Heart left ventricle (tissue), 16 donors: ENCODE measurements around the gene DOCK9. TPM values are rescaled to one million over a fixed set of nuclear protein-coding genes. Genes with fewer than 3 reads are reported as not detected.

Experiments used
- ATAC-seq, 4 donors: fragments of 200-7000 bp; cut with Tn5 transposase; one replicate each; pipeline ENCODE4 v1.9.1; 2020 to 2022; ENCODE audit warnings: moderate library complexity in 4 of 4, mild to moderate bottlenecking in 3 of 4, moderate number of reproducible peaks in 1 of 4
- DNase-seq, 5 donors: peaks; one replicate each; pipeline ENCODE4 v3.0.0-alpha.2; 2020
- H3K27ac ChIP-seq, 12 donors: fragments of 200-600 bp; sonication (generic) in 4 of 12; one replicate each; pipeline versions ENCODE4 v1.5.0 to v1.8.0; 2016 to 2022; ENCODE audit warnings: mild to moderate bottlenecking in 2 of 12
- H3K27me3 ChIP-seq, 9 donors: fragments of 200-600 bp; sonication (generic) in 2 of 9; one replicate each; pipeline versions ENCODE4 v1.5.1 to v1.8.0; 2016 to 2022; ENCODE audit warnings: mild to moderate bottlenecking in 3 of 9
- H3K36me3 ChIP-seq, 9 donors: fragments of 200-600 bp; sonication (generic) in 2 of 9; one replicate each; pipeline versions ENCODE4 v1.5.0 to v1.8.0; 2018 to 2022; ENCODE audit warnings: mild to moderate bottlenecking in 2 of 9
- H3K4me1 ChIP-seq, 12 donors: fragments of 200-600 bp; sonication (generic) in 4 of 12; one replicate each; pipeline versions ENCODE4 v1.5.0 to v1.8.0; 2016 to 2022; ENCODE audit warnings: mild to moderate bottlenecking in 3 of 12
- H3K4me3 ChIP-seq, 12 donors: fragments of 200-600 bp; sonication (generic) in 4 of 12; one replicate each; pipeline versions ENCODE4 v1.5.0 to v1.8.0; 2017 to 2022; ENCODE audit warnings: mild to moderate bottlenecking in 9 of 12, moderate library complexity in 4 of 12
- H3K9me3 ChIP-seq, 12 donors: fragments of 200-600 bp; sonication (generic) in 4 of 12; one replicate each; pipeline versions ENCODE4 v1.5.0 to v1.8.0; 2016 to 2022; ENCODE audit warnings: mild to moderate bottlenecking in 1 of 12
- POLR2A ChIP-seq, 2 donors: fragments of 450-650 bp; IDR thresholded peaks; one replicate each; pipeline ENCODE4 v1.6.1; 2017; ENCODE audit warnings: antibody characterized with exemption in 2 of 2, mild to moderate bottlenecking in 2 of 2, moderate library complexity in 2 of 2
- WGBS, 4 donors: extraction: QIAGEN DNeasy Blood & Tissue Kit in 2 of 4; methylation state at CpG; one replicate each; pipeline versions ENCODE4 v1.1.5 to v1.1.7; 2013 to 2018; 5-methylcytosine and 5-hydroxymethylcytosine counted together
- intact Hi-C, 10 donors: fragments of 100-400 bp; cut with DNase I; formaldehyde crosslinking; loops; one replicate each; pipeline versions ENCODE4 v1.11.1 to v1.14.2; 2022
- polyA plus RNA-seq, 2 donors: library from polyadenylated mRNA; stranded (reverse); fragments of 200-250 nt; gene quantifications; one replicate each; pipeline ENCODE4 v1.2.3, GENCODE V29; 2013
- total RNA-seq, 9 donors: library from RNA; depleted of rRNA in 2 of 9; stranded (reverse); fragments of >200 nt in 2 of 9; fragmentation: NEBNext Ultra II Directional in 3 of 9; extraction: Animal tissue kit (Norgen Biotek cat#: 25700) in 3 of 9; gene quantifications; one replicate each; pipeline versions ENCODE4 v1.1.0 to v1.2.4, GENCODE V29; 2016 to 2023
- TF ChIP-seq, protein P1 (sequence below), 12 donors: fragments of 200-600 bp; sonication (generic) in 4 of 12; IDR thresholded peaks; one replicate each; pipeline versions ENCODE4 v1.5.0 to v1.8.0; 2018 to 2022; ENCODE audit warnings: antibody characterized with exemption in 12 of 12, mild to moderate bottlenecking in 5 of 12
- donor health status: ischemic (EF 13 %, LVEDD 7.1; RV severe dilation, severe dysfunction).
- donor health status: healthy with polysubstance abuse.
- donor health status: DM: no; HTN: yes; CAD: no.
- donor health status: DM: no; HTN: no; CAD: no.
- donor health status: ischemic (EF 25% LVEDD 6.9; RV normal size, moderate dysfunction).
- donor health status: ischemic (EF 25% LVEDD 5.7; RV mildly dilated, moderate dysfunction).
- donor health status: healthy.
- donor health status: DM: yes; HTN: yes; CAD: no.
- donor health status: ischemic (EF 35%, LVEDD 5.7; RV mildly dilated, moderate dysfunction).
- donor health status: nonischemic (EF 11% LVEDD 7.7; RV severe dilation, severe dysfunction).
- donor health status: DM: yes; HTN: yes; CAD: no.
- donor health status: PGD.
- donor health status: ischemic (EF 29% LVEDD 5.4; RV normal size, mild dysfunction).
- donor health status: nonischemic (EF 23%, LVEDD 6.1; RV moderate dilation, normal function).

DOCK9 gene
- total and polyA plus RNA-seq, 11 donors: 21.4 to 128 (median 45.2) TPM

DNA sequence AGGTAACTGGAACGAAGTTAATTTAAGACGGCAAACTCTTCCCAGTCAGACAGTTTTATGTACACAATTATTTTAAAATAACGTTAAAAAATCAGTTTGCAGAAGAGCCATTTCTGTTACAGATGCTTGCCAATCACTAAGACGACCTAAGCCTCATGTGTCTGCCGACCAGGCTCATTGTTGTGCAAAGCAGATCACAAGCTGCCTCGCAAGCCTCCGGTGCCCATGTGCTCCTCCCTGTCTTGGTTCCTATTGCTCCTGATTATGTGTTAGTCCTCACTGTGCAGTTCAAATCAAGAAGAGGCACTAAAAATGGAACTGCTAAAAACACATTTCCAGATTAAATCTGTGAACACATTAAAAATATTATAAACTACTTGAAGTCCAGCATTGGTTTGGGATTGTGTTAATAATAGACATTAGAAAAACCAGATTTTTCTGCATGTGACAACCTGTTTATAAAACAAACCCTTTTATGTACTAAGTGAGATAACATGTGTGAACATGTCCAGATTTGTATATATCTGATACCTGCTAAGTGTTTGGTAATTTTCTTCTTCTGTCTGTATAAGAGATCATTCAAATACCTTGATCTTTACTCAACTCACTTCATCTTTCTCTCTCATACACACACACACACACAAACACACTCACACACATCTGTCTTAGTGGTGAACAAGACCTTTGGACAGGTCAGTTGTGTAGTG is 143.5 kb downstream of the DOCK9 start:
- intact Hi-C loops: no loop called here
- Histone ChIP-seq H3K36me3 (peaks cover 0 to 94% (median 52%) of the 10 kb centered on the region in 9 donors), H3K9me3 (no peaks in the 10 kb centered on the region), H3K4me1 (peaks cover 0 to 6% (median 0%) of the 10 kb centered on the region in 12 donors), H3K27ac (no peak overlapping the region), H3K27me3 (no peaks in the 10 kb centered on the region), H3K4me3 (no peak overlapping the region)
- TF ChIP-seq, protein P1, sequence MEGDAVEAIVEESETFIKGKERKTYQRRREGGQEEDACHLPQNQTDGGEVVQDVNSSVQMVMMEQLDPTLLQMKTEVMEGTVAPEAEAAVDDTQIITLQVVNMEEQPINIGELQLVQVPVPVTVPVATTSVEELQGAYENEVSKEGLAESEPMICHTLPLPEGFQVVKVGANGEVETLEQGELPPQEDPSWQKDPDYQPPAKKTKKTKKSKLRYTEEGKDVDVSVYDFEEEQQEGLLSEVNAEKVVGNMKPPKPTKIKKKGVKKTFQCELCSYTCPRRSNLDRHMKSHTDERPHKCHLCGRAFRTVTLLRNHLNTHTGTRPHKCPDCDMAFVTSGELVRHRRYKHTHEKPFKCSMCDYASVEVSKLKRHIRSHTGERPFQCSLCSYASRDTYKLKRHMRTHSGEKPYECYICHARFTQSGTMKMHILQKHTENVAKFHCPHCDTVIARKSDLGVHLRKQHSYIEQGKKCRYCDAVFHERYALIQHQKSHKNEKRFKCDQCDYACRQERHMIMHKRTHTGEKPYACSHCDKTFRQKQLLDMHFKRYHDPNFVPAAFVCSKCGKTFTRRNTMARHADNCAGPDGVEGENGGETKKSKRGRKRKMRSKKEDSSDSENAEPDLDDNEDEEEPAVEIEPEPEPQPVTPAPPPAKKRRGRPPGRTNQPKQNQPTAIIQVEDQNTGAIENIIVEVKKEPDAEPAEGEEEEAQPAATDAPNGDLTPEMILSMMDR (IDR thresholded peaks at IDR 0.05): no peak
- TF ChIP-seq POLR2A (IDR thresholded peaks at IDR 0.05): no peak
- ATAC-seq (peak in 1 of 4 donors; percentile 62), DNase-seq (no peak)
- WGBS, 4 donors: 64 to 78% (median 68%) methylated on average over 7 of the region's 7 CpGs

DNA sequence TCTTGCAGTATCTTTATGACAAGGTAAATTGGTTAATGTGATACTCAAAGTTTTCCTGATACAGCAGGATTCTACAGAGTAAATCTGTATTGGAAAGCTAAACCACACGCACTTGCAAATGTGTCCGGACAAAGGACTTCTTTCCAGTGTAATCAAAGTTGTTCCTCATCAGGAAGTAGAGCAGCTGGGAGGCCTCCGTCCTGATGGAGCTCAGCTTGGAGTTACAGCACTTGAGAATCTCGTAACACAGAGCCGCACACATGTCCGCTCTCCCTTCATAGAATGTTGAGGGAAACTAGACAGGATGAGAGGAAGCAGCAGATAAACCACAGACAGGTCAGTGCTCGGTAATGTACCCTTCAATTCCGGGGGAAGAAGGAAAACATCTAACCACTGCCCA is 146.6 kb downstream of the DOCK9 start:
- H3K27ac ChIP-seq: no peak overlapping the region
- peaks cover 0 to 100% (median 68%) of the 10 kb centered on the region in 9 donors for H3K36me3 ChIP-seq
- ATAC-seq (peak in 1 of 4 donors; percentile 24), DNase-seq (no peak)
- WGBS, 4 donors: 74 to 91% (median 83%) methylated on average over 8 of the region's 8 CpGs
- H3K4me1 ChIP-seq: peaks cover 0 to 11% (median 3%) of the 10 kb centered on the region in 12 donors
- intact Hi-C loops: no loop called here
- H3K27me3 ChIP-seq: no peaks in the 10 kb centered on the region
- no peaks in the 10 kb centered on the region for H3K9me3 ChIP-seq
- TF ChIP-seq POLR2A (IDR thresholded peaks at IDR 0.05): no peak
- TF ChIP-seq, protein P1 (IDR thresholded peaks at IDR 0.05): no peak
- H3K4me3 ChIP-seq: no peak overlapping the region

DNA sequence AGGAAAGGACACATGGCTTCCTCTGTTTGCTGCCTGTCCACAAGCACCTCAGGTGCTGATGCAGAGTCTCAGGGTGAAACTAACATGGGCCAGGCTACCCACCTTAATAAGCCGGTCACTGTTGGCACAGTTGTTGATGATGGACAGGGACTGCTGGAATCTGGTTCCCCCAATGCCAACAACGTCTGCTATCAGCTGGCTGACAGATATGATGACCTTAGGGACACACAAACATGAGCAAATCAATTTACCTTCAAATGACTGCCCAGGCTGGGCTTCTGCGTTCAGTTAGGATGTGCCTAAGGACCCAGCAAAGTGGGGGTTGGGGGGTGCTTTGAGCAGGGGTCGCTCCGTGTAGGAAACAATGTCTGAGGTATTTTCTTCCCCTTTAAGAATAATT is 148.3 kb downstream of the DOCK9 start:
- Histone ChIP-seq H3K4me3 (no peak overlapping the region), H3K9me3 (no peaks in the 10 kb centered on the region), H3K27me3 (no peaks in the 10 kb centered on the region), H3K27ac (no peak overlapping the region), H3K4me1 (peaks cover 0 to 19% (median 9%) of the 10 kb centered on the region in 12 donors), H3K36me3 (peaks cover 0 to 100% (median 70%) of the 10 kb centered on the region in 9 donors)
- no peak for DNase-seq
- intact Hi-C loops: loop anchor here in 2 of 10 donors (5.0 to 10.0 kb wide), 2 partner anchors 48 to 265 kb away; no protein-coding TSS in a partner anchor
- TF ChIP-seq POLR2A (IDR thresholded peaks at IDR 0.05): no peak
- TF ChIP-seq, protein P1 (IDR thresholded peaks at IDR 0.05): no peak
- WGBS, 4 donors: 81 to 92% (median 86%) methylated on average over 5 of the region's 5 CpGs
- ATAC-seq: no peak

DNA sequence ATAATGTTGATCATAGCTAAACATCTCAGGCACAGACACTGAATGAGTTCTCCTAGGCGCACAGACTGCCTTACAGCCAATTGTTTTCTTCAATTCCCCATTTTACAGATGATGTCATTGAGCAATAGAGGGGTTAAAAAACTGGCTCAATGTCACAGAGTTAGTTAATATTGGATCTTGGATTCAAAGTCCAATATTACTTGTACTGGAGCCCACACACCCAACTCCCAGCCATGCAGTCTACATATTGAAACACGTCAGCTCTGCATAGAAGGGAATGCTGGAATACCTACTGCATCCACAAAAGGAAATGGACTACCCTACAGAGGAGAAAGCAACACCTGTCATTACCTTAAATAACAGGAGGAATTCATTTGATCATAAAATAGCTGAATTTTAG is 149.2 kb downstream of the DOCK9 start:
- intact Hi-C loops: loop anchor here in 2 of 10 donors (5.0 to 10.0 kb wide), 2 partner anchors 49 to 264 kb away; no protein-coding TSS in a partner anchor
- H3K27ac ChIP-seq: no peak overlapping the region
- TF ChIP-seq, protein P1 (IDR thresholded peaks at IDR 0.05): no peak
- no peak for TF ChIP-seq POLR2A (IDR thresholded peaks at IDR 0.05)
- H3K4me1 ChIP-seq: peaks cover 0 to 17% (median 10%) of the 10 kb centered on the region in 12 donors
- WGBS, 4 donors: 95 to 98% (median 97%) methylated on average over 2 of the region's 2 CpGs
- H3K4me3 ChIP-seq: no peak overlapping the region
- peaks cover 0 to 100% (median 73%) of the 10 kb centered on the region in 9 donors for H3K36me3 ChIP-seq
- DNase-seq (no peak), ATAC-seq (no peak)
- no peaks in the 10 kb centered on the region for H3K27me3 ChIP-seq
- H3K9me3 ChIP-seq: no peaks in the 10 kb centered on the region
